ENCODE measurements around the gene UBE2J2. TPM values are rescaled to one million over a fixed set of nuclear protein-coding genes. Genes with fewer than 3 reads are reported as not detected.
A peak's percentile ranks its signal among the peaks of the same experiment; 100 is the strongest.

Gene UBE2J2
- total RNA-seq, 2 experiments from 2014 or later = 48.5 to 49.7 TPM

- H3K27ac Mint-ChIP-seq = no peak overlapping the region
- no peaks in the 10 kb centered on the region for H3K36me3 Mint-ChIP-seq (ENCODE audit: low read depth)
- CTCF ChIA-PET = interaction anchor here (1.5 kb wide), 1 partner anchor 19 kb away, joined by 4 read pairs; no protein-coding TSS in a partner anchor
- H3K27me3 Mint-ChIP-seq (ENCODE audit: low read depth) = no peaks in the 10 kb centered on the region
- H3K9me3 Mint-ChIP-seq = no peaks in the 10 kb centered on the region
- H3K4me3 Mint-ChIP-seq = no peak overlapping the region
- no peak for DNase-seq
- no peaks in the 10 kb centered on the region for H3K4me1 Mint-ChIP-seq (ENCODE audit: low read depth)
- intact Hi-C loops (cut with micrococcal nuclease) = no loop called here
Measured at GRCh38 chr1:1280782-1281481, 7.3 kb upstream of the UBE2J2 start.

GRCh38 chr1:1279028-1279427, 5.4 kb upstream of the UBE2J2 start:
- no peak for DNase-seq
- Mint-ChIP-seq H3K36me3 (ENCODE audit: low read depth) (no peaks in the 10 kb centered on the region), H3K9me3 (no peaks in the 10 kb centered on the region), H3K27me3 (ENCODE audit: low read depth) (no peaks in the 10 kb centered on the region), H3K4me1 (ENCODE audit: low read depth) (peaks cover 4% of the 10 kb centered on the region), H3K27ac (no peak overlapping the region), H3K4me3 (no peak overlapping the region)
- CTCF ChIA-PET = interaction anchor here (0.6 to 0.7 kb wide), 2 partner anchors 21 to 276 kb away, joined by 3 to 4 read pairs; no protein-coding TSS in a partner anchor
- intact Hi-C loops (cut with micrococcal nuclease) = no loop called here

- Mint-ChIP-seq H3K27ac (no peak overlapping the region), H3K4me1 (ENCODE audit: low read depth) (peaks cover 4% of the 10 kb centered on the region), H3K36me3 (ENCODE audit: low read depth) (no peaks in the 10 kb centered on the region), H3K4me3 (no peak overlapping the region), H3K9me3 (no peaks in the 10 kb centered on the region), H3K27me3 (ENCODE audit: low read depth) (no peaks in the 10 kb centered on the region)
- intact Hi-C loops (cut with micrococcal nuclease) = no loop called here
- CTCF ChIA-PET = interaction anchor here (0.6 to 0.7 kb wide), 2 partner anchors 22 to 276 kb away, joined by 3 to 4 read pairs; no protein-coding TSS in a partner anchor
- DNase-seq = no peak
Measured at GRCh38 chr1:1278620-1279019, 5.0 kb upstream of the UBE2J2 start.

GRCh38 chr1:1275836-1276235, 2.2 kb upstream of the UBE2J2 start:
- CTCF ChIA-PET = interaction anchor here (0.7 kb wide), 1 partner anchor 153 kb away, joined by 3 read pairs; no protein-coding TSS in a partner anchor

GRCh38 chr1:1274931-1275431, 1.3 kb upstream of the UBE2J2 start:
- CTCF ChIA-PET = interaction anchor here (0.7 kb wide), 1 partner anchor 152 kb away, joined by 3 read pairs; no protein-coding TSS in a partner anchor
- H3K9me3 Mint-ChIP-seq = no peaks in the 10 kb centered on the region
- H3K4me3 Mint-ChIP-seq = peak overlapping the region; percentile 60
- no peak for DNase-seq
- H3K27me3 Mint-ChIP-seq (ENCODE audit: low read depth) = no peaks in the 10 kb centered on the region
- peaks cover 32% of the 10 kb centered on the region for H3K4me1 Mint-ChIP-seq (ENCODE audit: low read depth)
- H3K36me3 Mint-ChIP-seq (ENCODE audit: low read depth) = peaks cover 14% of the 10 kb centered on the region
- intact Hi-C loops (cut with micrococcal nuclease) = no loop called here
- H3K27ac Mint-ChIP-seq = no peak overlapping the region

More at GRCh38 chr1:1275836-1276235, 2.2 kb upstream of the UBE2J2 start:
- intact Hi-C loops (cut with micrococcal nuclease) = no loop called here
- peaks cover 24% of the 10 kb centered on the region for H3K4me1 Mint-ChIP-seq (ENCODE audit: low read depth)
- no peak for DNase-seq
- H3K27ac Mint-ChIP-seq = no peak overlapping the region
- peaks cover 9% of the 10 kb centered on the region for H3K36me3 Mint-ChIP-seq (ENCODE audit: low read depth)
- H3K27me3 Mint-ChIP-seq (ENCODE audit: low read depth) = no peaks in the 10 kb centered on the region
- H3K4me3 Mint-ChIP-seq = no peak overlapping the region
- H3K9me3 Mint-ChIP-seq = no peaks in the 10 kb centered on the region

- H3K4me3 Mint-ChIP-seq = peak overlapping the region; percentile 60
- H3K9me3 Mint-ChIP-seq = no peaks in the 10 kb centered on the region
- no peaks in the 10 kb centered on the region for H3K27me3 Mint-ChIP-seq (ENCODE audit: low read depth)
- H3K36me3 Mint-ChIP-seq (ENCODE audit: low read depth) = peaks cover 15% of the 10 kb centered on the region
- no peak for DNase-seq
- intact Hi-C loops (cut with micrococcal nuclease) = no loop called here
- CTCF ChIA-PET = no interaction called here
- H3K27ac Mint-ChIP-seq = no peak overlapping the region
- peaks cover 36% of the 10 kb centered on the region for H3K4me1 Mint-ChIP-seq (ENCODE audit: low read depth)
Measured at GRCh38 chr1:1274299-1274930, 761 bp upstream of the UBE2J2 start.

GRCh38 chr1:1273209-1273511, 494 bp downstream of the UBE2J2 start:
- Mint-ChIP-seq H3K27ac (peak overlapping the region; percentile 80), H3K27me3 (ENCODE audit: low read depth) (no peaks in the 10 kb centered on the region), H3K4me3 (peak overlapping the region; percentile 85), H3K4me1 (ENCODE audit: low read depth) (peaks cover 39% of the 10 kb centered on the region), H3K9me3 (no peaks in the 10 kb centered on the region), H3K36me3 (ENCODE audit: low read depth) (peaks cover 15% of the 10 kb centered on the region)
- CTCF ChIA-PET = interaction anchor here (0.5 to 0.6 kb wide), 2 partner anchors 9 to 289 kb away, joined by 3 read pairs; no protein-coding TSS in a partner anchor
- intact Hi-C loops (cut with micrococcal nuclease) = loop anchor here (1.0 to 2.0 kb wide), 2 partner anchors 35 to 42 kb away; partner anchors contain the start of gene PUSL1
- DNase-seq = no peak

- DNase-seq = peak; percentile 27
- Mint-ChIP-seq H3K4me3 (peak overlapping the region; percentile 85), H3K27me3 (ENCODE audit: low read depth) (no peaks in the 10 kb centered on the region), H3K36me3 (ENCODE audit: low read depth) (peaks cover 18% of the 10 kb centered on the region), H3K9me3 (no peaks in the 10 kb centered on the region), H3K4me1 (ENCODE audit: low read depth) (peaks cover 39% of the 10 kb centered on the region), H3K27ac (peak overlapping the region; percentile 80)
- CTCF ChIA-PET = interaction anchor here (2.3 kb wide), 1 partner anchor 150 kb away, joined by 10 read pairs; no protein-coding TSS in a partner anchor
- intact Hi-C loops (cut with micrococcal nuclease) = loop anchor here (1.0 to 2.0 kb wide), 2 partner anchors 36 to 42 kb away; partner anchors contain the start of gene PUSL1
Measured at GRCh38 chr1:1272341-1273208, 1.1 kb downstream of the UBE2J2 start.

- CTCF ChIA-PET = interaction anchor here (0.9 to 2.3 kb wide), 2 partner anchors 149 to 150 kb away, joined by 3 to 10 read pairs; no protein-coding TSS in a partner anchor
- H3K36me3 Mint-ChIP-seq (ENCODE audit: low read depth) = peaks cover 25% of the 10 kb centered on the region
- peak overlapping the region; percentile 10 for H3K27ac Mint-ChIP-seq
- DNase-seq = no peak
- H3K27me3 Mint-ChIP-seq (ENCODE audit: low read depth) = no peaks in the 10 kb centered on the region
- intact Hi-C loops (cut with micrococcal nuclease) = no loop called here
- H3K9me3 Mint-ChIP-seq = no peaks in the 10 kb centered on the region
- H3K4me1 Mint-ChIP-seq (ENCODE audit: low read depth) = peaks cover 39% of the 10 kb centered on the region
- H3K4me3 Mint-ChIP-seq = peak overlapping the region; percentile 16
Measured at GRCh38 chr1:1270813-1271212, 2.8 kb downstream of the UBE2J2 start.

- Mint-ChIP-seq H3K27me3 (ENCODE audit: low read depth) (no peaks in the 10 kb centered on the region), H3K4me3 (no peak overlapping the region), H3K4me1 (ENCODE audit: low read depth) (peaks cover 36% of the 10 kb centered on the region), H3K36me3 (ENCODE audit: low read depth) (peaks cover 27% of the 10 kb centered on the region), H3K9me3 (no peaks in the 10 kb centered on the region), H3K27ac (no peak overlapping the region)
- intact Hi-C loops (cut with micrococcal nuclease) = no loop called here
- DNase-seq = no peak
- CTCF ChIA-PET = no interaction called here
Measured at GRCh38 chr1:1268284-1268682, 5.4 kb downstream of the UBE2J2 start.

GRCh38 chr1:1267488-1268283, 6.0 kb downstream of the UBE2J2 start:
- CTCF ChIA-PET = no interaction called here
- Mint-ChIP-seq H3K36me3 (ENCODE audit: low read depth) (peaks cover 29% of the 10 kb centered on the region), H3K4me1 (ENCODE audit: low read depth) (peaks cover 33% of the 10 kb centered on the region), H3K27ac (no peak overlapping the region), H3K9me3 (no peaks in the 10 kb centered on the region), H3K27me3 (ENCODE audit: low read depth) (no peaks in the 10 kb centered on the region), H3K4me3 (no peak overlapping the region)
- DNase-seq = no peak
- intact Hi-C loops (cut with micrococcal nuclease) = no loop called here
